GM19043 (cell line): ENCODE data around the gene MLN.

Source experiments
- ATAC-seq: cut with Tn5 transposase; IDR thresholded peaks from one replicate; pipeline ENCODE4 v1.9.1; 2021; ENCODE audit warnings: low read depth; ENCODE audit not compliant: unreplicated experiment

MLN gene

GRCh38 chr6:33817489-33817888, 13.7 kb upstream of the MLN start:
- no peak for ATAC-seq

- ATAC-seq, result no peak
These were observed 13.1 kb upstream of the MLN start for GRCh38 chr6:33816911-33817310.

GRCh38 chr6:33815854-33816253, 12.1 kb upstream of the MLN start:
- no peak for ATAC-seq

GRCh38 chr6:33813990-33814985, 10.5 kb upstream of the MLN start:
- ATAC-seq, result no peak

GRCh38 chr6:33813246-33813904, 9.6 kb upstream of the MLN start:
- no peak for ATAC-seq

GRCh38 chr6:33812669-33813068, 8.9 kb upstream of the MLN start:
- ATAC-seq, result no peak

GRCh38 chr6:33809594-33809993, 5.8 kb upstream of the MLN start:
- no peak for ATAC-seq

GRCh38 chr6:33808641-33809180, 4.9 kb upstream of the MLN start:
- no peak for ATAC-seq

- no peak for ATAC-seq
These were observed 3.8 kb upstream of the MLN start for GRCh38 chr6:33807606-33808005.

- no peak for ATAC-seq
These were observed 3.0 kb upstream of the MLN start for GRCh38 chr6:33806841-33807240.

- ATAC-seq, result no peak
These were observed 1.4 kb downstream of the MLN start for GRCh38 chr6:33802186-33802958.

- ATAC-seq, result no peak
These were observed 2.2 kb downstream of the MLN start for GRCh38 chr6:33801611-33802010.

GRCh38 chr6:33800248-33800969, 3.4 kb downstream of the MLN start:
- no peak for ATAC-seq

GRCh38 chr6:33799454-33800113, 4.2 kb downstream of the MLN start:
- ATAC-seq, result no peak

GRCh38 chr6:33798343-33798848, 5.4 kb downstream of the MLN start:
- no peak for ATAC-seq

GRCh38 chr6:33797626-33798342, 6.0 kb downstream of the MLN start:
- no peak for ATAC-seq

GRCh38 chr6:33794910-33795623, 8.7 kb downstream of the MLN start:
- ATAC-seq, result no peak

GRCh38 chr6:33792981-33793380, 10.8 kb downstream of the MLN start:
- ATAC-seq, result no peak
